Activated effector memory CD4-positive, alpha-beta T cell treated with anti-CD3 and anti-CD28 coated beads, Interleukin-2, amount 50 U/mL, for 16 hours (primary cell): ENCODE data around the gene IL1RAP.

Source experiments
- DNase-seq: peaks from one replicate; pipeline ENCODE4 v3.0.0-alpha.2; 2020

IL1RAP gene

DNA sequence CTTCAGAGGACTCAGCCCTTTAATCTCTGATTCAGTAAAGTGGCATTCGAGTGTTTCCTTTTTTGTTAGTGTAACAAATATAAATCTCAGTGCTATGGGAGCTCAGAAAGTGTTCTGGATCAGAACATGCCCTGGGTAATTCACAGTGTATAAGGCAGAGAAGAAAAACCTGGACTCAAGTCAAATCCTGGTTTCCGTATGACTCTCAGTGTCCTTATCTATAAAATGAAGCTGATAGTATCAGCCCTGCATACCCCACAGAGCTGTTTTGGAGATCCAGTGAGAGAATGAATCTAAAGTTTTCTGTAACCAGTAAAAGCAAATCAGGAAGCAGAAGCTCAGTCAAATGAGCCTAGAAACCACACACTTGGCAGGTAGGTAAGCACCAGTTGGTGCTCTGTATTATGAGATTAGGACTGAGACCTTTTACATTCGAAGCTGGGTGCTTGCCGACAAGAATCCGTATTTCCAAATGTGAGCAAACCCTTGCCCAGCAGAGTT is 67.2 kb downstream of the IL1RAP start:
- no peak for DNase-seq

DNA sequence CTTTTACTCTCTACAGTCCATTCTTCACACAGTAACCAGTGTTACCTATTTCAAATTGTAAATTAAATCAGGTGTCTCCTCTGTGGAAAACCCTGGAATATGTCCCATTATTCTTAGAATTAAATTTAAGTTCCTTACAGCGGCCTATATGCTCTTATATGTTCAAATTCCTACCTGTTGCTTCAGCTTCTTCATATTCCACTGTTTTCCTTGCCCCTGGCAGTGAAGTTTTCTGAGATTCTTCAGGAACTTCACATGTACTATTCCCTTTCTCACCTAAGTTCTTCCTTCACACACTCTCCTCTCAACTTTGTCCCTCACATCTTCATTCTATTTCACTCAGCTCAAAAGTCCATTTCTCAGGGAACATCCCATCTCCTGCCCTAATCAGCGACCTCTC is 68.8 kb downstream of the IL1RAP start:
- no peak for DNase-seq

DNA sequence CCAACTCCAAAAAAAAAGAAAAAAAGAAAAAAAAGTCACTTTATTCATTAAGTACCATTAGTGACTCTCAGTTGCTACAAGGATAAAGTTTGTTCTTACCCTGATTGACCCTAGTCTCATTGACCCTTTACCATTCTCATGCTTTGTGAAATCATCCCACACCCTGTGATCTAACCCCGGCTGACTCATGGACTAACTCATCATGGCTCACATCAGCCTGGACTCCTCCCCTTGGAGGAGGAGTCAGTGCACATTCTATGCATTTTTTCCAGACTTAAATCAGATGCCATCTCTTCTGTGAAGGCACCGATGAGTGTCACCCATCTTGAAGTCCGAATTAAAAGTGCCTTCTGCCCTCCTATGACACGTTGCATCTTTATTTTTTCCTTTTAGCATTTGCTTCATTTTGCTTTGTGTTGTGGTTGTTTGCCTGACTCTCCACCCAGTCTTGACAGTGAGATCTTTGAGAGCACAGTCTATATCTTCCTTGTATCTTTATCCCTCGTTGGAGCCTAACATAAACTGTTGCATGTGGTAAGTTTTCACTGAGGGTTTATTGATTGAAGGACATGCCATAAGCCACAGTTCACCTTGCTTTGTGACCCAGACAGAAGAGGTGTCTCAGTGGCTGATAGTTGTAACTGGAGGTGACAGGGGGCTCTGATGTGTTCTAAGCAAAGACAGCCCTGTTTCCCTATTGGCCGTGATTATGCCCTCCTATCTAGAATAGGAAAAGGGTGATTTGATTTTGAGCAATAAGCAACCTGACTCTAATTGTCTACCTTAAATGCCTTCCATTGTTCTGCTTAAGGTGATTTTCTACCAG is 72.1 kb downstream of the IL1RAP start:
- DNase-seq, result peak; percentile 81

DNA sequence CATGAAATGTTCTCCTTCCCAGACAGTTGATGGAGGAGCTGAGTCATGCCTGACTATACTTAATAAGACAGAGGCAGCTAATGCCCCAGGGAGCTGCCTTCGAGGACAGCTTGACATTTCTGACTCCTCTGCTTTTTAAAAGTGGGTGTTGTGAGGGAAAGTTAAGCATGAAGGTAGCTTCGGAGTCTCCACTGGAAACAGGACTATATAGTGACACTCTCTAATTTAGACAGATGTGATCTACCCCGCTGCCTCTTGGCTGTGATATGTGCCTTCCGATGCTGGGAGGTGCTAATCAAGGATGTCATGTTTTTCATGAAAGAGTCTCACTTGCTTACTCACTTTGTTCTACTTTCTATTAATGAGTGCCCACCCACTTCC is 72.7 kb downstream of the IL1RAP start:
- DNase-seq, result peak; percentile 72

- no peak for DNase-seq
These were observed 74.7 kb downstream of the IL1RAP start for GRCh38 chr3:190588570-190588969.

- no peak for DNase-seq
These were observed 75.4 kb downstream of the IL1RAP start for GRCh38 chr3:190589326-190589725.

- no peak for DNase-seq
These were observed 77.2 kb downstream of the IL1RAP start for GRCh38 chr3:190591080-190591479.

DNA sequence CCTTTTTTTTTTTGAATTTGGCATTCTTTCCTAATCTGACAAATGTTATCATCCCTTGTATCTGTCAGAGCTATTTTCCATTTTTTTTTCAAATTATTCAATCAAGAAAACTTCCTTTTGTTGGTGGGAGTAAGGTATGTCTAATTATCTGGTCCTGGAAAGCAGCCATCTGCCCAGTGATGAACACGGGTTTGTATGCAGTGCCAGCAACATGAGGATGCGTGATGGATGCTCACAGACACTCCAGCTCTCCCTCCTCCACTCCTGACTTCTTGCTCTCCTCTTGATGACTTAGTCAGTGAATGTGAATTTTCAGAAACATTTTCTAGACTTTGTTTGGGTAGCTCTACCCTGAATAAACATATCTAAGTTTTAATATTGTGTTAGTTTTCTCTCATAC is 79.2 kb downstream of the IL1RAP start:
- no peak for DNase-seq

DNA sequence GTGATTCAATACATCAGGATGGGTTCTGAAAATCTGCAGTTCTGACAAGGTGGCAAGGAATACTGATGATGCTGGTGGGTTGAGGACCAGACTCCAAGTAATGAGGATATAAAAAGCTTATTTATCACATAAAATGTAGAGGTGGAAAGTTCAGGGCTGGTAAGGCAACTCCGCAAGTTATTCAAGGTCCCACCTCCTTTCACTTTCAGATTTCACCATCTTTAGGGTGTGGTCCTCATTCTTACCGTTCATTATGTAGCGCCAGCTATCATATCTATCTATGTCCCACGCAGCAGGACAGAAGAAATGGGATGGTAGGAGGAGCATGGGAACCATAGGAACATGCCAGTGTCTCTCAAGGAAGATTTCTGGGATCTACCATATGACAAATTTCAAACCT is 80.3 kb downstream of the IL1RAP start:
- no peak for DNase-seq

- no peak for DNase-seq
These were observed 81.4 kb downstream of the IL1RAP start for GRCh38 chr3:190595179-190595795.

DNA sequence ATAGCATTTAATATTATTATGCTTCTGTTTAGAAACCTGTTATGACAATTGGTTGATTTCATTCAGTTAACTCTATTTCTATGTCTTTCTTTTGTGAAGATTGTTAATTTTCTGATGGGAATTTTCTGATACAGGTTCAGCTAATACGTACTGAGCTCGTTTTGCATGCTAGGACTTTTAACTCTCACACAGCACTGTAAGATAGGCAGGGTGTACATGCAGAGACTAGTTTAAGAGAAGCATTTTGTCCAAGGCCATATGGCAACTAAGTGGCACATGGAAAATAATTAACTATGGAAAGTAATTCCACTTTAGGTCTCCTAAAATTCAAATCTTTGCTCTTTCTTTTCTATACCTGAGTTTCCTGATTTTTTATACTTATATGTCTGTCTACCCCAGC is 81.9 kb downstream of the IL1RAP start:
- DNase-seq, result no peak

DNA sequence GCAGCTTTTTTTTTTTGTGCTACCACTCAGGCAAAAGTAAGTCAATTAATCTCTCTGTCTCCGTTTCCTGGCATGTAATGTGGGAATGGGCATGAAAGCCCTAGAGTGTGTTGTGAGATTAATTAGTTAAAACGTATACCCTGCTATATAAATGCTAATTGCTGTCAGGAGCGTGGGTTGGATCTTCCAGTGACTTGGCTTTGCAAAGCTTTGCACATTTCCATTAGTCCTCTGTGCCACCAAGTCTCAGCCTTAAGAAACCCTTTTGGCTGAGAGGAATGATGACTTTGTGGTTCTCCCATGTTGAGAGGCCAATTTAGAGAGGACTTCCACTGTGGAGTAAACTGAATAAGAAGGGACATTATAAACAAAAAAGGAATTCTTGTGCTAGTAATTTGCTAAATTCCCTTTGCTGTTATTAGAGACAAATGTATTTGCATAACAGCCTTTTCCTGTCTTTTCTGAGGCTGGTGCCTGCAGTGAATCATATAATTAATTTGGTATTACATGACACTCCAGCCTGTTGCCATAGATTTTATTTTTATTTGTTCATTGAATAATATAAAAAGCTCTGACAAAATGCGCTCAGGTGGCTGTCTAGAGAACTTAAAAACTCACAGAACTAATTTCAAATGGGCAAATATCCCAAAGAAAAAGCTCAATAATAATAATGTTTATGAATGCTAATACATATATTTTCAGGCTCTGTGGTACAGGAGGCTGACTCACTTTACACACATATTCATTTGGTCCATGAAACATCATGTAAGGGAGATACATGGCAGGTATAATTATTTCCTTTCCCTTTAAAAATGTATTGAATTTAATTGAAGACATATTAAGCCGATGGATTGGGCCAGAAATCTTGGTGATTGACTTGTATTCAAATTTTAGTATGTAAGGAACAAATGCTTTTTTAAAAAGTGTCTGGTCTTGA is 82.7 kb downstream of the IL1RAP start:
- DNase-seq, result no peak

GRCh38 chr3:190597291-190597690 is 83.4 kb downstream of the IL1RAP start:
- no peak for DNase-seq

GRCh38 chr3:190601622-190602021 is 87.7 kb downstream of the IL1RAP start:
- no peak for DNase-seq

DNA sequence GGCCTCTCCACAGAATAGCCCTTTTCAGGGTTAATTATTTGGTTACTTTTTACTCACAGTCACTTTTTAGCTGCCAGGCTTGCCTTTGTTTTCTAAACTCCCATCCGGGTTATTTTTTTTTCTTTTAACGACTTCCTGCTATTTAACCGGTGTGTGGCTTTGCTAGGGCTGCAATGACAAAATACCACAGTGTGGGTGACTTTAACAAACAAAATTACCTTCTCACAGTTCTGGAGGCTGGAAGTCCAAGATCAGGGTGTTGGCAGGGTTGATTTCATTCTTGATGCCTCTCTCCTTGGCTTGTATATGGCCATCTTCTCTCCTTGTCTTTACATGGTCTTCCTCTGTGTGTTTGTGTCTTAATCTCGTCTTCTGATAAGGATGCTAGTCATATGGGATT is 91.5 kb downstream of the IL1RAP start:
- no peak for DNase-seq

DNA sequence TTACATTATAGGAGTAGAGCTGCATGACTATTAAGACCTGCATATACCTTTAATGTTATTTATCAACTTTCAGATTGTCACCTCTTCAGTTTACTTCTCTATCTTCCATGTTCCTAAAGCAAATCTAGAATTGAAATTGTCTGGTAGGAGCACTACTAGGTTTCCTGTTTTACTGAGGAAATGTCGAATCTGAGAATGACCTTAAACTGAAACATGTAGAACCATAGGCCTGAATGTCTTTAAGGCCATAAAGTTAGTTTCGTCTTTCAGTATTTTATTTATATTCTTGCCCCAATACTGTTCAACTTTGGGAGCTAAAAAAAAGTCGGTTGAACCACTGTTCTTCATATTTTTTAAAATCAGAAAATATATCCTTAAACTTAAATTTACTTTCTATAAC is 92.7 kb downstream of the IL1RAP start:
- no peak for DNase-seq

DNA sequence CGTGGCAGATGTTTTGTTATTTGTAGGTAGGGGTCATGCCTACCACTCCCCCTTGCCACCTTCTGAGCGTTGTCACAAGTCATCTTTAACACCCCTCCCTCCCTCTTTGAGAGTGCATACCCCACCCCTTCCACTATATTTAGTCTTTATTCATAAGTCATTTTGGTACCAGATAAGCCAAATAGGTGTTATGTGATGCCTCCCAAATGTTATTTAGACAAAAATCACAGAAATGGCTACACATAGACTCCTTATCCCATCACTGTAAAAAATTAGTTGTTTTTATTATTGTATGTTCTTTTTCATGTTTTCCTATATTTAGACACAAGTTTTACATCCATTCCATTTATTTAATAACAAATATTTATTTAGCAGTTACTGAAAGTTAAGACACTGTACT is 93.1 kb downstream of the IL1RAP start:
- no peak for DNase-seq

DNA sequence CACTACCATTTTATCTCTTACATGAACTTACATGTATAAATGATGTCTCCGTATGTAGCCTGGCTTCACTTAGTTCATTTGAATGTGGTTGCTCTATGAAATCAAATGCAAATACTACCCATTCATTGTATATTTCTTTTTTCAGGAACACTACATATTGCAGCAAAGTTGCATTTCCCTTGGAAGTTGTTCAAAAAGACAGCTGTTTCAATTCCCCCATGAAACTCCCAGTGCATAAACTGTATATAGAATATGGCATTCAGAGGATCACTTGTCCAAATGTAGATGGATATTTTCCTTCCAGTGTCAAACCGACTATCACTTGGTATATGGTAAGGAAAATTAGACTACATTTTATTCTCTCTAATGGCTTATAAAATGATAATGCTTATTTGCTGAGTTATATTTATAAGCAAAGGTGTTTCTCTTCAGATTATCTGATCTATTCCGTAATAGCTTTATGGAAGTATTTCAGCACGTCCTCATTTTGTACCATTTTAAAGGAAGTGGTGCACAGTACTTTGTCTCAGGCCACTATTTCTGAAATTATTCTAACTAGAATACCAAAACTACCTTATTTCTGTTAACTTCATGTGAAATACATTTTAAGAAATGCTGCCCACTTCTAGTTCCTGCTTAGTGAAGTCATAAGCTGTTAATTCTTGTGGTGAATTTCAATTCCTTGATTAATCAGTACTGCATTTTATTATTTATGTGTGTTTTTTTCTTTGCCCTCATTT is 95.1 kb downstream of the IL1RAP start:
- DNase-seq, result no peak

DNA sequence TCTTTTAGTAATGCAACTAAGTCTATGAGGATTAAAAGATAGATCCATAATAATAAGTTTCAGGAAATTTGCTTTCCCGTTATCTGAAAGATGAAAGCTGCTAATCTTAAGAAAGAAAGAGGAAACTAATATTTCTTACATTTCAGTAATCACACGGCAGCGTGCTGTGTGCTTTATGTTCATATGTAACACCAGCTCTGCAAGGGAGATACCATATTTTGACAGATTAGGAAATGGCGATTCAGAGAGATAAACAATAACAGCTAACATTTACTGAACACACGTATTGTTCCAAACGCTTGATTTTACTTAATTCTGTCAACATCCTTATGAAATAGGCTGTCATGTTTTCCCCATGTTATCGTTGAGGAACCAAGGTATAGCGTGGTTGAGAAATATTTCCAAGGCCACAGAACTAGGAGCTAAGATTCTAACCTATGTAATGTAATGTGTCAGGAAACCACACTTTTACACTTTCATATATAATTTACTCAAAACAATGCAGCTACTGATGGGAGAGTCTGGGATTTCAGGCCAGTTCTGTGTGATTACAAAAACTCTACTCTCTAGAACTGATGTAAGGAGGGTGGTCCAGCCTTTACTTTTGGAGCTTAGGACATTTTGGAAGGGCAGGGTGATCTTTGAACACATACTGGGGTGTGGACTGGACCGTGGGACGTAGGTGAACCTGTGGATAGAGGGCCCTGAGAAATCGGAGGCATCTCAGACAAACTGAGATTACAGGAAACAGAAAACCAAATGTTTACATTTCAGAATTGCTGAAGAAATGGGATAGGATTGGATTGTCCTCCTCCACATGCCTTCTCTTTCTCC is 100.6 kb downstream of the IL1RAP start:
- no peak for DNase-seq

DNA sequence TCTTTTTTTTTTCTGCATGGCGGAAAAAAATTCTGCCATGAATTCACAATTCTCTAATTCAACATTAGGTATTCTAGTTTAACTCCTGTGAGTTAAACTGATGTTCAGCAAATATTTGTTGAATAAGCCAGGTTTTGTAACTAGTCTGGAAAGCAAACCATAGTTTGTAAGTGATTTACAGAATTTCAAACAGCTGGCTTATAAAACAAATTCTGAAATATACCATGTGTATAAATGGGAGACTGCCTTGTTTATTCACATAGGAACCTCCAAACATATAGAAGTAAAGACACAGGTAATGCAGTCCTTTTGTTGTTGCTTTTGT is 101.1 kb downstream of the IL1RAP start:
- DNase-seq, result no peak

GRCh38 chr3:190615607-190616006 is 101.7 kb downstream of the IL1RAP start:
- DNase-seq, result no peak

DNA sequence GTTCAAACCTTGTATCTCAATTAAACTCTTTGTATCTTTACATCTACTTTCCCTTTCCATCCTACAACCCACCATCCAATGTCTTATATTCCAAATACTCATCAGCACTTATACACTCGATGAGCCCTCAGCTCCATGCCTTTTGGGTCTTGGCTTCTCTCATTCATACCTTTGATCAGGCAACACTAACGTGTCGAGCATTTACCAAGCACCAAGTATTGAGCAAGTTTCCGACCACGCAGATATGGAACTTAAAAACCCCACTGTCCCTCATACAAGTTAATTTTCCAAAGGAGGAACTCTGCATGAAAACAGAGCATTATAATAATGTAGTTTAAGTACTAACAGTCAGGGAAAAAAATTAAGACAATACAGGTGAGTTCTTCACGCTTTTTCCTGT is 102.8 kb downstream of the IL1RAP start:
- DNase-seq, result no peak
